Right renal cortex interstitium (tissue), 3 donors: Measurements from ENCODE around the gene GGTLC1. TPM values are rescaled to one million over a fixed set of nuclear protein-coding genes. Genes with fewer than 3 reads are reported as not detected.
"Not testable (repeated sequence)": the region's sequence is repeated elsewhere in the genome, so short reads cannot be mapped to it uniquely, and the experiment has no call there.

Source experiments
- DNase-seq, 3 donors: peaks; one replicate each; pipeline ENCODE4 v3.0.0-alpha.2; 2013; ENCODE audit warnings: low read depth in 3 of 3, low spot score in 2 of 3
- polyA plus RNA-seq, 3 donors: library from polyadenylated mRNA; unstranded; fragments of 120-200 nt; gene quantifications; one replicate each; pipeline ENCODE4 v1.2.1, GENCODE V29; 2013; ENCODE audit not compliant: insufficient read length in 3 of 3

The GGTLC1 gene
- polyA plus RNA-seq, 3 donors, result not detected

- DNase-seq, result not testable (repeated sequence)
These were observed 6.7 kb upstream of the GGTLC1 start for GRCh38 chr20:23995291-23995690.

- not testable (repeated sequence) for DNase-seq
These were observed 5.5 kb upstream of the GGTLC1 start for GRCh38 chr20:23994001-23994633.

- not testable (repeated sequence) for DNase-seq
These were observed 4.9 kb upstream of the GGTLC1 start for GRCh38 chr20:23993440-23993839.

GRCh38 chr20:23990296-23990695 is 1.7 kb upstream of the GGTLC1 start:
- not testable (repeated sequence) for DNase-seq

GRCh38 chr20:23988966-23989365 is 387 bp upstream of the GGTLC1 start:
- DNase-seq, result not testable (repeated sequence)

GRCh38 chr20:23986716-23987115 is 1.9 kb downstream of the GGTLC1 start:
- not testable (repeated sequence) for DNase-seq

- not testable (repeated sequence) for DNase-seq
These were observed 2.3 kb downstream of the GGTLC1 start for GRCh38 chr20:23986310-23986709.

GRCh38 chr20:23985790-23986225 is 2.8 kb downstream of the GGTLC1 start:
- DNase-seq, result not testable (repeated sequence)

- not testable (repeated sequence) for DNase-seq
These were observed 3.4 kb downstream of the GGTLC1 start for GRCh38 chr20:23985066-23985789.

GRCh38 chr20:23984476-23985023 is 4.0 kb downstream of the GGTLC1 start:
- DNase-seq, result not testable (repeated sequence)

- DNase-seq, result peak in 1 of 3 donors; percentile 7
These were observed 6.2 kb downstream of the GGTLC1 start for GRCh38 chr20:23982112-23983018.

- not testable (repeated sequence) for DNase-seq
These were observed 7.1 kb downstream of the GGTLC1 start for GRCh38 chr20:23981526-23981925.

GRCh38 chr20:23981014-23981413 is 7.6 kb downstream of the GGTLC1 start:
- peak in 2 of 3 donors; percentile 36 to 61 for DNase-seq

GRCh38 chr20:23979899-23980811 is 8.4 kb downstream of the GGTLC1 start:
- DNase-seq, result not testable (repeated sequence)

- DNase-seq, result not testable (repeated sequence)
These were observed 9.2 kb downstream of the GGTLC1 start for GRCh38 chr20:23979380-23979779.

- DNase-seq, result not testable (repeated sequence)
These were observed 10.1 kb downstream of the GGTLC1 start for GRCh38 chr20:23978457-23978856.

- no peak for DNase-seq
These were observed 13.6 kb downstream of the GGTLC1 start for GRCh38 chr20:23974966-23975365.

GRCh38 chr20:23971310-23971709 is 17.3 kb downstream of the GGTLC1 start:
- DNase-seq, result no peak

- no peak for DNase-seq
These were observed 18.5 kb downstream of the GGTLC1 start for GRCh38 chr20:23970049-23970448.

GRCh38 chr20:23967616-23967979 is 21.0 kb downstream of the GGTLC1 start:
- DNase-seq, result no peak
